CD4-positive, alpha-beta T cell treated with Interferon gamma for 1 hour (primary cell): ENCODE results near the gene STARD4.

ENCODE experiments used
- DNase-seq: peaks from one replicate; pipeline ENCODE4 v3.0.0-alpha.2; 2020

The STARD4 gene

GRCh38 chr5:111520908-111521307, 8.6 kb upstream of the STARD4 start:
- no peak for DNase-seq

- no peak for DNase-seq
Observed at GRCh38 chr5:111518777-111519176, 6.4 kb upstream of the STARD4 start.

- no peak for DNase-seq
Observed at GRCh38 chr5:111517853-111518501, 5.6 kb upstream of the STARD4 start.

- no peak for DNase-seq
Observed at GRCh38 chr5:111514087-111514486, 1.8 kb upstream of the STARD4 start.

GRCh38 chr5:111513131-111513520, 791 bp upstream of the STARD4 start:
- no peak for DNase-seq

- no peak for DNase-seq
Observed at GRCh38 chr5:111511831-111512374, 432 bp downstream of the STARD4 start.

GRCh38 chr5:111511174-111511830, 1.0 kb downstream of the STARD4 start:
- DNase-seq = no peak

GRCh38 chr5:111509119-111509518, 3.2 kb downstream of the STARD4 start:
- no peak for DNase-seq

- no peak for DNase-seq
Observed at GRCh38 chr5:111507276-111507675, 5.1 kb downstream of the STARD4 start.

GRCh38 chr5:111505096-111505495, 7.2 kb downstream of the STARD4 start:
- DNase-seq = no peak

- DNase-seq = no peak
Observed at GRCh38 chr5:111502956-111503355, 9.4 kb downstream of the STARD4 start.

- DNase-seq = no peak
Observed at GRCh38 chr5:111498346-111498745, 14.0 kb downstream of the STARD4 start.

GRCh38 chr5:111495159-111495558, 17.2 kb downstream of the STARD4 start:
- DNase-seq = no peak

- no peak for DNase-seq
Observed at GRCh38 chr5:111494355-111494999, 17.9 kb downstream of the STARD4 start.

GRCh38 chr5:111493031-111493430, 19.3 kb downstream of the STARD4 start:
- no peak for DNase-seq

GRCh38 chr5:111488353-111488752, 24.0 kb downstream of the STARD4 start:
- DNase-seq = no peak

GRCh38 chr5:111486926-111487325, 25.4 kb downstream of the STARD4 start:
- DNase-seq = no peak

- DNase-seq = no peak
Observed at GRCh38 chr5:111486055-111486454, 26.3 kb downstream of the STARD4 start.

- DNase-seq = no peak
Observed at GRCh38 chr5:111480346-111480745, 32.0 kb downstream of the STARD4 start.

- DNase-seq = no peak
Observed at GRCh38 chr5:111478898-111479297, 33.4 kb downstream of the STARD4 start.

GRCh38 chr5:111478266-111478665, 34.1 kb downstream of the STARD4 start:
- DNase-seq = no peak

- DNase-seq = no peak
Observed at GRCh38 chr5:111472579-111472978, 39.8 kb downstream of the STARD4 start.

- no peak for DNase-seq
Observed at GRCh38 chr5:111472096-111472495, 40.2 kb downstream of the STARD4 start.

- no peak for DNase-seq
Observed at GRCh38 chr5:111469903-111470302, 42.4 kb downstream of the STARD4 start.
